Mononuclear cell (primary cell): ENCODE data around the gene GABRA4. TPM values are rescaled to one million over a fixed set of nuclear protein-coding genes. Genes with fewer than 3 reads are reported as not detected.

Experiments
- H3K27me3 ChIP-seq: 2 replicates; pipeline ENCODE4 v1.6.0; 2011; ENCODE audit warnings: low read length, control low read depth; ENCODE audit not compliant: insufficient read depth
- H3K4me1 ChIP-seq: 2 replicates; pipeline ENCODE4 v1.5.1; 2011; ENCODE audit warnings: mild to moderate bottlenecking, low read length, control low read depth; ENCODE audit not compliant: insufficient read depth
- H3K4me3 ChIP-seq: 2 replicates; pipeline ENCODE4 v1.5.1; 2011; ENCODE audit warnings: mild to moderate bottlenecking, low read length, moderate library complexity
- H3K9me3 ChIP-seq: 2 replicates; pipeline ENCODE4 v1.5.1; 2011; ENCODE audit warnings: low read depth, mild to moderate bottlenecking, control low read depth, low read length
- total RNA-seq: library from RNA; depleted of rRNA; stranded (reverse); fragments of >200 nt; gene quantifications from one replicate; pipeline ENCODE4 v1.2.3, GENCODE V29; 2012

The GABRA4 gene
- under 0.01 TPM for total RNA-seq

DNA sequence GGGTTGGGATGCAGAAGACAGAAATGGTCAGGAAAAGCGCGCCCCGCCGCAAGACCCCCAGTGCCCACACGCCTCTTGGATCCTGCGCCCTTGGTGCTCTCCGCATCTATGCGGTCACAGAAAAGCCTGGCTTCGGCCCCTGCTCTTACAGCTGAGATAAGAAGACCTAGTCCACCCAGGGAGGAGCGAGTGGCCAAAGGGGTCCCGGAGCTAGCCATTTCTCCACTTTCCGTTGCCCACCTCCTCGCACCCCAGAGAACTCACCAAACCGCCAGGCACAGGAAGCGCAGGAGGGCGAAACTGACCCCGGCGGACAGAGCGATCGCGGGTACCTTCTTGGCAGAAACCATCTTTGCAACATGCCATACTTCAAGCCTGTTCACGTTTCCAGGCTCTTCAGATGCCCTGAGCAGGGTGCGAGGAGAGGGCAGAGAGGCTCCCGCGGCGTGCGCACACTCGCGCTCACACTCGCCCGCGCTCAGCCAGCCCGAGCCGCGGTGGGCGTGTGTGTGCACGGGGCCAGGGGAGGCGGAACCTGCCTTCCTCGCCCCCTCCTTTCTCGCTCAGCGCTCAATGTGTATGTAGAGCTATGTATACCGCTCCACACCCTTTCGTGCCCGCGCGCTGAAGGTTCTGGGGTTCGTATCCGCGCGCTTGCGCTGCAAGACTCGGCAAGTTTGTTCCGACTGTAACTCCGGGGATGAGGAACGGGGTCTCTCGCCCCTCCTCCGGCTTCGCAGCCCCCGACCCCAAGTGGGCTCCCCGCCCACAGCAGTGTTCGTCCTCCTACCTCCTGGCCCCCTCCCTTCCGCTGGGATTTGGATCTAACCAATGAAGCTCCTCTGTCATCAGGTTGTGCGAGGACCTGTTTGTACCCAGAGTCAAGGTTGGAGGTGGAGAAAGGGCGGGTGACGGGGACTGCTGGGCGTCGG lies at the start of gene GABRA4:
Gene GABRA4, minus strand, starts transcription at position 507 of the 932 bp plus-strand sequence. Its CDS starts 157 bp downstream, at position 350.
- Histone ChIP-seq H3K4me3 (no peak within 1 kb of the TSS), H3K4me1 (peaks cover 13% of the 10 kb centered on the region), H3K27me3 (peaks cover 62% of the 10 kb centered on the region), H3K9me3 (no peaks in the 10 kb centered on the region)

DNA sequence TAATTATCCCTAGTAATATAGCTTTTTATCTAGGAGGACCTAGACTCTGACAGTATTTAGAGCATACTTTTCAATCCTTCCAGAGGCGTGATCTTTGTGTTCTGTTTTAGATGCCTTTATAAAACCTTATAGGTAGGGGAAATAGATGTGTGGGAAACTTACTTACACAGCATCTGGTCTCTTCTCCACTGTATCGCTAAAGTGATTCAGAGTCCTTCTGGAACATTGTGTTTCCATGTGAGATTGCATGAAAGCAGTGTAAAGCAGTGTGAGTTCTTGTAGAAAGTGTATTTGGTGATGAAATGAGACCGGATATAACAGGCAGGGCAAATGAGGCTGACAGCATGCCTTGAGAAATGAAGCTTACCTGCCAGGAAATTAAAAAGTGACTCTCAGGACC lies 47.4 kb upstream of the GABRA4 start:
- no peaks in the 10 kb centered on the region for H3K9me3 ChIP-seq
- no peaks in the 10 kb centered on the region for H3K4me1 ChIP-seq
- no peak overlapping the region for H3K4me3 ChIP-seq
- H3K27me3 ChIP-seq, result peaks cover 17% of the 10 kb centered on the region

DNA sequence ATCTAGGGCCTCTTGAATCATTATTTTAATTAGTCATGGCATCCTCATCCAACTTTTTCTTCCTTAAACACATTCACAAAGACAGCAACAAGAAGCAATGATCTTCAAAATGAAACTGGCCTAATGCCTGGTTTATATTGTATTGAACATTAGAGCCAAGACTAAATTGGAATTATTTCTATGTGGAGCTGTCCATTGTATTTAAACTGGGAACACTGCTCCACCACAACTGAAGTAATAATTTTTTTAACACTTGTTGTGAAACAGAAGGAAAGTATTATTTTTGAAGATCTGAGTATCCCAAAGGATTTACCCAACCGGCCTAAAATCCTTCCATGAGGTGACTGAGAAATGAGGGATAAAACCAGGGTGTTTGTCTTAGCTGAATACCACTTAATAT lies 44.9 kb upstream of the GABRA4 start:
- H3K4me1 ChIP-seq, result no peaks in the 10 kb centered on the region
- H3K9me3 ChIP-seq, result no peaks in the 10 kb centered on the region
- H3K27me3 ChIP-seq, result peaks cover 23% of the 10 kb centered on the region
- no peak overlapping the region for H3K4me3 ChIP-seq

DNA sequence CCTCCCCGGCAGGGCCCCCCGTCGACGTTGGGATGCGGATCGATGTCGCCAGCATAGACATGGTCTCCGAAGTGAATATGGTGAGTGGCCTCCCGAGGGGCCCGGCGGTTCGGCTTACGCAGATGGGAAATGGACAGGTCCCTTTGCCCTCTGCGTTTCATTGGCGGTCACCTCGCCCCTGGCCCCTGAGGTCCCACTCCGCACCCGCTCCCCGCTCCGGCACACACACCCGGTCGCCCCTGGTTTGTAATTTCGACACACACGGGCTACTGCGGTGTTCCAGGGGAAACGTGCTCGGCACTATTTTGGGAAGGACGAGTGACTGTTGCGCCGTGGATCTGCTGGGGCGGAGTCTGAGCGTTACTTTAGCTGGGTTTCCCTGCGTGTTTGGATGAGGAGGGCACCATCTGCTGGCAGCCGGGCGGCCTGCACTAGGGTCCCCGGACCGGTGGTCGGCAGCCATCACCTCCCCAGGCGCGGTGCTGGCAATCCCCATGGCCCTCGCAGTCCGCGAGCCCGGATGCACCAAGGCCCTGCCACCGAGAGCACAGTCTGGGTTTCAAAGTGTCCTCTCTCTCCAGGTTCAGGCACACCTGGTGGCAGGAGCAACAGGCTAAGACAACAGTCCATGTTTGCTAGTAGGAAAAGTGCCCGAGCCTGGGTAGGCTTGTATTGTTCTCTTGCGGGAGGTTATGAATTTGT lies 39.2 kb upstream of the GABRA4 start:
- Histone ChIP-seq H3K9me3 (no peaks in the 10 kb centered on the region), H3K4me1 (peaks cover 14% of the 10 kb centered on the region), H3K27me3 (peaks cover 49% of the 10 kb centered on the region), H3K4me3 (no peak overlapping the region)

DNA sequence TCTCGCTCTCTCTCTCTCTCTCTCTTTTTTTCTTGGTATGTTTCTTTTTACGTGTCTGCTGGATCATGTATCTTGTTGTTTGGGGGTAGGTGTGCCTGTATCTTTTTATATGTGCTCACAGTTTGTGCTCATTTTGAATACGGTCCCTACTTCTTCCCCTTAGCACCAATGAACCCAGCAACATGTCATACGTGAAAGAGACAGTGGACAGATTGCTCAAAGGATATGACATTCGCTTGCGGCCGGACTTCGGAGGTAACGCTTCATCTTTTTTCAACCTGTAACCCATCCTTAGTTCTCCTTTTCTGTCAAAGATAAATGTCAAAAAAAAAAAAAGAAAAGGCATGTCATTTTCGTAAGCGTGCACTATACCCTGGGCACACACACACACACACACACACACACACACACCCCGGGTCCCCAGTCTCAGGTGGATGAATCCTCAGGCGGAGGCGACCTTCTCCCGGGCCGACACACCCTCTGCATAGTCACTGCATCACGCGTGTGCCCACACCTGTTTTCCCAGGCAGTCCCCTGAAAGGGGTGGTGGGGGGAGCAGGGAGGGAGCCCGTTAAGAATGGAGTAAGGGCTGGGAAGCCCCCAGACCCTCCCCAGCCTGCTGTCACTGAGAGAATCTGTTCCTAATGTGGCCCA lies 38.5 kb upstream of the GABRA4 start:
- Histone ChIP-seq H3K9me3 (no peaks in the 10 kb centered on the region), H3K4me1 (peaks cover 14% of the 10 kb centered on the region), H3K27me3 (peaks cover 47% of the 10 kb centered on the region), H3K4me3 (no peak overlapping the region)

DNA sequence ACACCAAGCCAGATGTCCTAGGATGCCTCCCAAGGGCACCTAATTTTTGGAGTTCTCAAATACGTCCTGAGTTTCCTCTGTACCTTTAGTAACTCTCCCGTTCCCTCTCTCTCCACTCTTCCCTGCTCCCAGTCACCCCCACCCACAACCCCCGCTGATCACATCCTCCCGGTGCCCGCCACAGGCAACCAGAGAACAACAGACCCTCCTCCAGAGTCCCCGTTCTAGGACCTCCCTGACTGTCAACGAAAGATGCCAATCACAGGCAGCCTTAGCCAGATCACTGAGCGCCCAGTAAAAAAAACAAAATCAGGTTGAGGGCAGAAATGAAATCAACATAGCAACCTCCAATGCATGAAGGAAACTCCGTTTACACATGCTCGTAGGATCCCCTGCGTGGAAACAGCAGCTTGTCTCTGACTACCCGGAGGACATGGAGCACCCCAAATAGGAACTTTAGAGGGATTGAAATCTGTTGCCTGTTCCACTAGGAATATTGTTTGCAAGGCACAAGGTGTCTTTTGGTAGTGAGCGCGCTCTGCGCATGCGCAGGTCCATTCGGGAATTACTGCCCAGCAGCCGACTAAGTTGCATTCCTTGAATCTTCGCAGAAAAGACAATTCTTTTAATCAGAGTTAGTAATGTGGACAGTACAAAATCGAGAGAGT lies 37.8 kb upstream of the GABRA4 start, which contains the start of gene GABRB1:
Gene GABRB1, plus strand, starts transcription at position 557 of the 668 bp plus-strand sequence.
- Histone ChIP-seq H3K4me3 (no peak within 1 kb of the TSS), H3K9me3 (no peaks in the 10 kb centered on the region), H3K27me3 (peaks cover 47% of the 10 kb centered on the region), H3K4me1 (peaks cover 14% of the 10 kb centered on the region)

DNA sequence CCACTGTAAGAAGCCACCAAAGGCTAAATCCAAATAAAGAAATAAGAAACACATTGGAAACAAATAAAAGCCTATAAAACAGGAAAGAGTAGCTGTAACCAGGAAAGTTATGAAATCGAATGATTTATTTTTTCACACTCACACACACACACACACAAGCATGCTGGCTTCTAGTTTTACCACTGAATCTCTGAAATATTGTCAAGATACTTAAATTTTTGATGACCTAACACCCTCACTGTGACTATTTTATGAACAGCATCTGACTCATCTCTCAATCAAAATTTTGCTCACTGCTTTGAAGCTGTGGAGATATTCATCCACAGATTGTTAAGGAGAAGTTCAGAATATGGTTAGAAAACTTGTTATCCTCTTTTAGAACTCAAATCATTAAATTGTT lies 24.1 kb upstream of the GABRA4 start:
- Histone ChIP-seq H3K4me3 (no peak overlapping the region), H3K4me1 (no peaks in the 10 kb centered on the region), H3K27me3 (no peaks in the 10 kb centered on the region), H3K9me3 (no peaks in the 10 kb centered on the region)

DNA sequence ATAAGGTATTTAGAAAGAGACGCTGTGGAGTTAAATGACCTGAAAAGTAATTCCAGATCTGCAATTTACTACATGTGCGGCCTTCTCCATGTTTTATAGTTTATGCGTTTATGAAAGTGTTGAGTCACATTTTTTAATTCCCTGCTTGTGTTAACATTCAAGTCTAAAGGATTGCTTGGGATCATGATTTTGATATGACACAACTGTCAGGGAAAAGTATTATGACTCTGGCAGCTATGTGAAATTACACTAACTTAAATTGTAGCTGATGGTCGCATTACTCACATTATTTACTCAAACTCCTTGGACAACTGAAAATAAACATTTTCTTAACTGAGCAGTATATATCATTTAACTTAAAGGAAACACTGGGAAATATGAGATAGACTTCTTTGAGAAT lies 23.7 kb upstream of the GABRA4 start:
- Histone ChIP-seq H3K9me3 (no peaks in the 10 kb centered on the region), H3K27me3 (no peaks in the 10 kb centered on the region), H3K4me1 (no peaks in the 10 kb centered on the region), H3K4me3 (no peak overlapping the region)

DNA sequence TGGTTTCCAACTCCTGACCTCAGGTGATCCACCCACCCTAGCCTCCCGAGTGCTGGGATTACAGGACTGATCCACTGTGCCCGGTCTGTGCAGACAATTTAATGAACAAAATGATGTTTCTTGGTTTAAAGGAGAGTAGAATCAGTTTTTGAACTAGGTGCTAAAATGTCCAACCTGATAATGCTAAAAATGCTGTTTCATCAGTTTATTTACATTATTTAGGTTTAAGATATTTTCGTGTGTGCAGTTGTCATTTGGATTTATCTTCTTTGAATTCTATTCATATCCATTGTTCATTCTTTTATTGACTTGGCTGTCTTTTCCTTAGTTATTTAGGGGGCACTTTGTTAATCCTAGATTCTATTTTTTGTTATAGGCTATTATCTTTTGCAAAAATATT lies 20.0 kb upstream of the GABRA4 start:
- Histone ChIP-seq H3K9me3 (no peaks in the 10 kb centered on the region), H3K27me3 (no peaks in the 10 kb centered on the region), H3K4me3 (no peak overlapping the region), H3K4me1 (peaks cover 4% of the 10 kb centered on the region)

DNA sequence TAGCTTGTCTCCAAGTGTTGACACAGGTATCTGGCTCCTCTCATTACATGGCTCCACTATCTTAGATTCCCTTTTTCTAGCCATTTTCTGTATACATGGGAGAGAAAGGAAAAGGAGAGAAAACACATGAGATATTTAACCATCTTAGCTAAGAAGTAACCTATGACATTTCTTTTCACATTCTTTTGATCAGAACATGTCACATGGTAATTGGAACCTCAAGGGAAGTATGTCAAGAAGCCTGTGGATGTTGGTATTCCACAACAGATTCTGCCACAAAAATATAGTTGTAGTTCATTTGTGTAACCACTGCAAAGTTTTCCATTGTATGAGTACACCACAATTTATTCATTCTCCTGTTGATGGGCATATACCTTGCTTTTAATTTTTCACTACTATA lies 19.3 kb upstream of the GABRA4 start:
- no peak overlapping the region for H3K4me3 ChIP-seq

DNA sequence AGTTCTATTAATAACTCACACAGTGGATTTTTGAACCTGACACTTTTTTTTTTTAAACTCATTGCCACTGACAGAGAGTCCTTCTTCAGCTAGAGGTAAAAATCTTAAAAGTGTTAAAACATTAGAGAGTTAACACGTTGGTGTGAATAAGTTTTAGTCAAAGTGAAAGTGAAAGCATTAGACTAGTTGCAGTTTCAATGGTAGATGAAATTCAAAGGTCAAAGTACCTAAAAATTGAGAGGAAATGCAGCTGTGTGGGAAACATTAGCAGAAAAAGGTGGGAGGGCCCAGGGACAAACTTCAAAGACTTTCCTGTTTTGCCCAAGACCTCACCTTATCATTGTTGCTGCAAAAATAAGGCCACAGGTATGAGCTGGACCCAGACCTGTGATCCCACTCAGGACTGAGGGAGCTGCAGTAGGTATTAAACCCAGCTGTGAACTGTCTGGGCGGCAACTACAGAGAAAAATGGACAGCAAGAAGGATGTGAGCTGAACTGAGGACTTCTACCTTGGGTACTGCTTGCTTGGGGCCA lies 17.6 kb upstream of the GABRA4 start:
- Histone ChIP-seq H3K4me3 (no peak overlapping the region), H3K27me3 (no peaks in the 10 kb centered on the region), H3K9me3 (no peaks in the 10 kb centered on the region), H3K4me1 (peaks cover 4% of the 10 kb centered on the region)

More for the DNA sequence above, 19.3 kb upstream of the GABRA4 start:
- Histone ChIP-seq H3K9me3 (no peaks in the 10 kb centered on the region), H3K4me1 (peaks cover 4% of the 10 kb centered on the region), H3K27me3 (no peaks in the 10 kb centered on the region)

DNA sequence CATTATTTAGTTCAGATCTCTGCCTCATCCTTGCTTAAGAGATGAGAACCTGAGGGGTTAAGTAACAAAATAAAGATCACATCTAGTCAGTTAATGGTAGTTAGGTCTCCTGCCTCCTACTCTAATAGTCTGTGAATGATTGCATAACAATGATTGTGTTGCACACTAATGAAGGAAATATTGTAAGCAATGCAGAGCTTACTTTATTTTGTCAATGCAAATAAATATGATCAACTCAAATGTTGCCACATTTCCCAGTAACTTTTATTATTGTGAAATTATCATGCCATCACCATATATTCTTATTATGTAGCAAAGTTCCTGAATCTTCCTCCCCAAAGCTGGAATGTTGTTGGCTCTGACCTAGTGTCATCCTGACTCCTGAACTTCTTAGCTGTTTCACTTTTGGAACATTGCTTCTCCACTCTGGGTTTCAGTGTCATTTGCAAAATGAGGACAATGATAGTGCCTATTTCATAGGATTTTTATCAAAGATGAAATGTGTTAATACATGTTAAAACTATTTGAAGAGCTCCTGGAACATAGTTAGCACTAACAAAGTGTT lies 17.0 kb upstream of the GABRA4 start:
- Histone ChIP-seq H3K27me3 (no peaks in the 10 kb centered on the region), H3K4me3 (no peak overlapping the region), H3K4me1 (peaks cover 4% of the 10 kb centered on the region), H3K9me3 (no peaks in the 10 kb centered on the region)

DNA sequence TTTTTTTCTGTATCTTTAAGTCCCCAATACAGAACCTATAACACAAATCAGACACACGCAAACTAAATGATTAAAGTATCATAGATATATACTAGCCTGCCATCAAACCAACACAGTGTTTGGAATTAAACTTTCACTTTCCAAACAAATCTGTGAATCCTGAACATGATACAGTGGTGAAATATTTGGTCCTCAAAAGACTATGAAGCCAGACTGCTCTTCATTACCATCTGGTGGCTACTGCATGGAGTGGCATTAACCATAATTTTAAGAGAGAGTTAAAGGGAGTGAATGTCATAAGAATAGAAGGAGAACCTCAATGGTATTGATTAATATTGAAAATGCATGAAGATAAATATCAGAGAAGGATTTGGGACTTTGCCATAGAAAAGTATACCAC lies 9.2 kb upstream of the GABRA4 start:
- Histone ChIP-seq H3K4me3 (no peak overlapping the region), H3K4me1 (no peaks in the 10 kb centered on the region), H3K27me3 (peaks cover 10% of the 10 kb centered on the region), H3K9me3 (no peaks in the 10 kb centered on the region)

DNA sequence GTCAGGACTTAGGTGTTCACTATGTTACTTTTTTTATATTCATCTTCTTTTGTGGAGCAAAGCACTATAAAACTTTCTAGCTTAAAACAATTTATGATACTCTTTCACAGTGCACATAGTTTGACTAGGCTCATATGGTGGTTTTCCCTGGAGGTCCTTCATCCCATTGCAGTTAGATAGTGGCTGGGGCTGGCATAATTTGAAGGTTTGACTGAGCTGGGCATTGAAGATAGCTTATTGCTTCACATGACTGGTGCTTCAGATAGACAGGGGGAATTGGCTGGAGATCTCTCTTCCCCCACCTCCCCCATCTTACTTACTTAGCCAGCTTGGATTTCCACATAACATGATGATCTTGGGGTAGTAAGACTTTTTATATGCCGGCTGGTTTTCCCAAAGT lies 7.0 kb upstream of the GABRA4 start:
- H3K4me3 ChIP-seq, result no peak overlapping the region
- no peaks in the 10 kb centered on the region for H3K9me3 ChIP-seq
- peaks cover 21% of the 10 kb centered on the region for H3K27me3 ChIP-seq
- no peaks in the 10 kb centered on the region for H3K4me1 ChIP-seq
